ENCODE results near the gene VIPAS39. TPM values are rescaled to one million over a fixed set of nuclear protein-coding genes. Genes with fewer than 3 reads are reported as not detected.

The VIPAS39 gene
- total RNA-seq, 1 experiment from 2014 or later: 18.5 TPM

DNA sequence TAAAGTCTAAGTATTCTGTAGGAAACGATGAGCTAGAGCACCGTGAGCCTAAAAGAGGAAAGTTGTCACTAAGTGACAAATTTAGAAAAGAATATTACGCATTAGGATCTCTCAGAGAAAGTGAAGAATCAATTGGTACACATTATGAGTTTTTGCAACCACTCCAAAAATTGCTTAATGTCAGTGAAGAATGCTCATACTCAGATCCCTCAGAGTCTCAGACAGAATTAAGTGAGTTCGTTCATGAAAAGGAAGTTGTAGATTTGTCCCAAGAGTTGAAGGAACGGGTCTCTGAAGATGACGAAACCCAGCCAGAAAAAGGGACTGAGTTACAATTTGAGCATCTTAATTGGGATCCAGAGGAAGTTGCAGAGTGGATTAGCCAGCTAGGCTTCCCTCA, 78.7 kb downstream of the VIPAS39 start:
- Mint-ChIP-seq H3K4me1 (peaks cover 7 to 8% of the 10 kb centered on the region in 2 experiments), H3K36me3 (ENCODE audit: insufficient read depth in 1 of 3, low read depth in 3 of 3) (no peaks in the 10 kb centered on the region), H3K27me3 (ENCODE audit: low read depth) (peaks cover 2% of the 10 kb centered on the region), H3K27ac (no peak overlapping the region), H3K4me3 (no peak overlapping the region), H3K9me3 (no peaks in the 10 kb centered on the region)
- Histone ChIP-seq H3K79me1 (ENCODE audit: insufficient read depth, low read depth, low read length, poor library complexity, severe bottlenecking) (no peaks in the 10 kb centered on the region), H3T11ph (ENCODE audit: low read length) (no peak overlapping the region), H2AFZ (ENCODE audit: low read length) (no peak overlapping the region), H2BK20ac (ENCODE audit: low read depth, low read length, poor library complexity, severe bottlenecking) (no peak overlapping the region), H3K4me1 (ENCODE audit: insufficient read depth, low read length) (peaks cover 4% of the 10 kb centered on the region; the same call in 1 of the 2 replicates), H3K4me2 (ENCODE audit: insufficient read depth, insufficient read length, low read length) (no peak overlapping the region), H3K27ac (ENCODE audit: insufficient read length, low read depth, low read length) (no peak overlapping the region), H3K56ac (ENCODE audit: insufficient read length, low read depth, low read length) (no peak overlapping the region), H3K4ac (ENCODE audit: low read depth, low read length) (no peak overlapping the region), H3K23me2 (ENCODE audit: insufficient read length, low read depth, low read length, poor library complexity, severe bottlenecking) (peaks cover 13% of the 10 kb centered on the region), H4K20me1 (ENCODE audit: control insufficient read depth, insufficient read depth, insufficient read length) (no peaks in the 10 kb centered on the region), H2AK5ac (ENCODE audit: insufficient read length, low read length) (no peak overlapping the region), H2BK12ac (ENCODE audit: insufficient read length, low read depth, low read length) (no peak overlapping the region), H4K91ac (ENCODE audit: insufficient read length, low read depth, low read length) (no peak overlapping the region), H3K18ac (ENCODE audit: insufficient read length, low read depth, low read length) (no peak overlapping the region), H2BK5ac (ENCODE audit: insufficient read length, low read length) (no peak overlapping the region), H2BK15ac (ENCODE audit: low read depth, low read length) (no peak overlapping the region), H3K27me3 (ENCODE audit: insufficient read depth, low read length) (no peaks in the 10 kb centered on the region), H4K8ac (replicated peaks; ENCODE audit: insufficient read length, low read depth, low read length) (no peak overlapping the region), H3K9me3 (ENCODE audit: control insufficient read depth, low read depth, low read length) (no peaks in the 10 kb centered on the region), H3K79me2 (ENCODE audit: insufficient read depth, low read length) (no peaks in the 10 kb centered on the region), H3K23ac (ENCODE audit: insufficient read length, low read depth, low read length) (no peak overlapping the region), H2BK120ac (ENCODE audit: low read depth, low read length, poor library complexity, severe bottlenecking) (no peak overlapping the region), H3K14ac (ENCODE audit: insufficient read depth, low read length) (no peak overlapping the region), H3K9ac (ENCODE audit: extremely low read depth, insufficient read length, low read length) (no peak overlapping the region), H4K5ac (ENCODE audit: insufficient read length, low read depth, low read length) (no peak overlapping the region)
- DNase-seq: no peak
- WGBS (ENCODE audit: extremely low coverage, insufficient read length, low lambda C conversion rate): no CpG with 5 or more reads among the region's 6 CpGs
- TF ChIP-seq, protein P1, sequence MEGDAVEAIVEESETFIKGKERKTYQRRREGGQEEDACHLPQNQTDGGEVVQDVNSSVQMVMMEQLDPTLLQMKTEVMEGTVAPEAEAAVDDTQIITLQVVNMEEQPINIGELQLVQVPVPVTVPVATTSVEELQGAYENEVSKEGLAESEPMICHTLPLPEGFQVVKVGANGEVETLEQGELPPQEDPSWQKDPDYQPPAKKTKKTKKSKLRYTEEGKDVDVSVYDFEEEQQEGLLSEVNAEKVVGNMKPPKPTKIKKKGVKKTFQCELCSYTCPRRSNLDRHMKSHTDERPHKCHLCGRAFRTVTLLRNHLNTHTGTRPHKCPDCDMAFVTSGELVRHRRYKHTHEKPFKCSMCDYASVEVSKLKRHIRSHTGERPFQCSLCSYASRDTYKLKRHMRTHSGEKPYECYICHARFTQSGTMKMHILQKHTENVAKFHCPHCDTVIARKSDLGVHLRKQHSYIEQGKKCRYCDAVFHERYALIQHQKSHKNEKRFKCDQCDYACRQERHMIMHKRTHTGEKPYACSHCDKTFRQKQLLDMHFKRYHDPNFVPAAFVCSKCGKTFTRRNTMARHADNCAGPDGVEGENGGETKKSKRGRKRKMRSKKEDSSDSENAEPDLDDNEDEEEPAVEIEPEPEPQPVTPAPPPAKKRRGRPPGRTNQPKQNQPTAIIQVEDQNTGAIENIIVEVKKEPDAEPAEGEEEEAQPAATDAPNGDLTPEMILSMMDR (conservative IDR thresholded peaks at IDR 0.05): no peak
